AG09309 (cell line): ENCODE measurements around the gene AK5.

Experiments
- DNase-seq: peaks from one replicate; pipeline ENCODE4 v3.0.0-alpha.2; 2010; ENCODE audit warnings: low read depth
- H3K4me3 ChIP-seq: 2 replicates; pipeline ENCODE4 v1.5.1; 2011; ENCODE audit warnings: mild to moderate bottlenecking, low read depth, low read length, moderate library complexity; ENCODE audit not compliant: control insufficient read depth
- CTCF ChIP-seq: IDR thresholded peaks from 2 replicates; pipeline ENCODE4 v1.5.1; 2011; ENCODE audit warnings: mild to moderate bottlenecking, low read depth, low read length, inconsistent platforms; ENCODE audit not compliant: insufficient read depth, control insufficient read depth; ENCODE audit errors: missing control alignments

AK5 gene

GRCh38 chr1:77447669-77448068, 165.8 kb downstream of the AK5 start:
- DNase-seq = no peak
- H3K4me3 ChIP-seq = no peak overlapping the region

GRCh38 chr1:77459881-77460280, 178.1 kb downstream of the AK5 start:
- TF ChIP-seq CTCF = no peak
- no peak for DNase-seq
- no peak overlapping the region for H3K4me3 ChIP-seq

More at GRCh38 chr1:77447669-77448068, 165.8 kb downstream of the AK5 start:
- no peak for TF ChIP-seq CTCF

- no peak overlapping the region for H3K4me3 ChIP-seq
- no peak for TF ChIP-seq CTCF
- DNase-seq = no peak
These were observed 179.9 kb downstream of the AK5 start for GRCh38 chr1:77461691-77462090.

GRCh38 chr1:77463216-77463615, 181.4 kb downstream of the AK5 start:
- TF ChIP-seq CTCF = no peak
- no peak overlapping the region for H3K4me3 ChIP-seq
- DNase-seq = no peak

GRCh38 chr1:77465139-77465538, 183.3 kb downstream of the AK5 start:
- DNase-seq = no peak
- no peak for TF ChIP-seq CTCF
- H3K4me3 ChIP-seq = no peak overlapping the region

- TF ChIP-seq CTCF = no peak
- DNase-seq = no peak
- H3K4me3 ChIP-seq = no peak overlapping the region
These were observed 184.1 kb downstream of the AK5 start for GRCh38 chr1:77465922-77466321.

GRCh38 chr1:77467021-77467595, 185.3 kb downstream of the AK5 start:
- no peak for TF ChIP-seq CTCF
- H3K4me3 ChIP-seq = no peak overlapping the region

More at GRCh38 chr1:77467021-77467595, 185.3 kb downstream of the AK5 start:
- DNase-seq = no peak
